H9 (cell line): Measurements from ENCODE around the gene PARP9. TPM values are rescaled to one million over a fixed set of nuclear protein-coding genes. Genes with fewer than 3 reads are reported as not detected.

Source experiments
- DNase-seq: peaks from one replicate; pipeline ENCODE4 v3.0.0-alpha.2; 2017
- H2AFZ ChIP-seq: one replicate; pipeline ENCODE4 v1.6.1; 2013; ENCODE audit warnings: mild to moderate bottlenecking, low read length, control low read depth, moderate library complexity
- H2AK5ac ChIP-seq: 2 replicates; pipeline ENCODE4 v1.6.1; 2013; ENCODE audit warnings: low read length, control low read depth, mixed read lengths; ENCODE audit not compliant: insufficient read length
- H2BK120ac ChIP-seq: one replicate; pipeline ENCODE4 v1.6.1; 2013; ENCODE audit warnings: low read depth, mild to moderate bottlenecking, low read length, control low read depth, inconsistent platforms; ENCODE audit not compliant: poor library complexity, severe bottlenecking
- H2BK12ac ChIP-seq: 2 replicates; pipeline ENCODE4 v1.6.1; 2013; ENCODE audit warnings: low read length, control low read depth, mixed read lengths, low read depth; ENCODE audit not compliant: insufficient read length
- H2BK15ac ChIP-seq: 2 replicates; pipeline ENCODE4 v1.6.1; 2013; ENCODE audit warnings: low read depth, low read length, control low read depth
- H2BK20ac ChIP-seq: one replicate; pipeline ENCODE4 v1.6.1; 2013; ENCODE audit warnings: low read depth, mild to moderate bottlenecking, low read length, control low read depth, inconsistent platforms; ENCODE audit not compliant: poor library complexity, severe bottlenecking
- H2BK5ac ChIP-seq: 2 replicates; pipeline ENCODE4 v1.6.1; 2013; ENCODE audit warnings: low read length, control low read depth, mixed read lengths; ENCODE audit not compliant: insufficient read length
- H3K14ac ChIP-seq: 2 replicates; pipeline ENCODE4 v1.6.1; 2013; ENCODE audit warnings: low read length, control low read depth; ENCODE audit not compliant: insufficient read depth
- H3K18ac ChIP-seq: 2 replicates; pipeline ENCODE4 v1.6.1; 2013; ENCODE audit warnings: low read depth, mild to moderate bottlenecking, mixed read lengths, low read length, control low read depth; ENCODE audit not compliant: insufficient read length
- H3K23ac ChIP-seq: 2 replicates; pipeline ENCODE4 v1.6.1; 2013; ENCODE audit warnings: low read length, control low read depth, mixed read lengths, low read depth; ENCODE audit not compliant: insufficient read length
- H3K23me2 ChIP-seq: 2 replicates; pipeline ENCODE4 v1.6.1; 2013; ENCODE audit warnings: low read depth, mild to moderate bottlenecking, mixed read lengths, low read length, control low read depth; ENCODE audit not compliant: insufficient read length, poor library complexity, severe bottlenecking
- H3K27ac ChIP-seq: 2 replicates; pipeline ENCODE4 v1.5.1; 2013; ENCODE audit warnings: low read length, control low read depth, mixed read lengths, low read depth; ENCODE audit not compliant: insufficient read length
- H3K27me3 ChIP-seq: 2 replicates; pipeline ENCODE4 v1.6.1; 2013; ENCODE audit warnings: low read length, control low read depth, inconsistent platforms; ENCODE audit not compliant: insufficient read depth
- H3K4ac ChIP-seq: 2 replicates; pipeline ENCODE4 v1.6.1; 2013; ENCODE audit warnings: low read depth, mild to moderate bottlenecking, control low read depth, inconsistent platforms, low read length, moderate library complexity
- H3K4me1 ChIP-seq: 2 replicates; pipeline ENCODE4 v1.6.1; 2013; ENCODE audit warnings: low read length, control low read depth, inconsistent platforms; ENCODE audit not compliant: insufficient read depth
- H3K4me2 ChIP-seq: 2 replicates; pipeline ENCODE4 v1.6.1; 2013; ENCODE audit warnings: low read length, control low read depth, mixed read lengths; ENCODE audit not compliant: insufficient read length, insufficient read depth
- H3K56ac ChIP-seq: 2 replicates; pipeline ENCODE4 v1.6.1; 2013; ENCODE audit warnings: low read depth, mild to moderate bottlenecking, mixed read lengths, low read length, control low read depth; ENCODE audit not compliant: insufficient read length
- H3K79me1 ChIP-seq: 2 replicates; pipeline ENCODE4 v1.6.1; 2013; ENCODE audit warnings: low read depth, mild to moderate bottlenecking, moderate library complexity, low read length, control low read depth, inconsistent platforms; ENCODE audit not compliant: insufficient read depth, poor library complexity, severe bottlenecking
- H3K79me2 ChIP-seq: 2 replicates; pipeline ENCODE4 v1.6.1; 2013; ENCODE audit warnings: low read length, control low read depth, inconsistent platforms; ENCODE audit not compliant: insufficient read depth
- H3K9ac ChIP-seq: 2 replicates; pipeline ENCODE4 v1.6.1; 2013; ENCODE audit warnings: low read length, control low read depth, mixed read lengths; ENCODE audit not compliant: insufficient read length; ENCODE audit errors: extremely low read depth
- H3K9me3 ChIP-seq: one replicate; pipeline ENCODE4 v1.6.1; 2013; ENCODE audit warnings: low read depth, low read length, inconsistent platforms; ENCODE audit not compliant: control insufficient read depth
- H3T11ph ChIP-seq: one replicate; pipeline ENCODE4 v1.6.1; 2013; ENCODE audit warnings: mild to moderate bottlenecking, low read length, control low read depth, inconsistent platforms
- H4K20me1 ChIP-seq: one replicate; pipeline ENCODE4 v1.6.1; 2013; ENCODE audit not compliant: control insufficient read depth, insufficient read length, insufficient read depth
- H4K5ac ChIP-seq: 2 replicates; pipeline ENCODE4 v1.6.1; 2013; ENCODE audit warnings: low read depth, mild to moderate bottlenecking, mixed read lengths, low read length, control low read depth; ENCODE audit not compliant: insufficient read length
- H4K8ac ChIP-seq: replicated peaks from 2 replicates; pipeline ENCODE4 v1.6.1; 2013; ENCODE audit warnings: low read length, control low read depth, mixed read lengths, low read depth; ENCODE audit not compliant: insufficient read length
- H4K91ac ChIP-seq: 2 replicates; pipeline ENCODE4 v1.6.1; 2013; ENCODE audit warnings: low read depth, mild to moderate bottlenecking, moderate library complexity, mixed read lengths, low read length, control low read depth; ENCODE audit not compliant: insufficient read length
- H3K27ac Mint-ChIP-seq, 3 experiments: 2 replicates in 2 of 3; 3 replicates in 1 of 3; pipeline ENCODE4 v1.8.0; 2020 to 2021; ENCODE audit warnings: mixed read lengths in 3 of 3, mild to moderate bottlenecking in 1 of 3, moderate library complexity in 1 of 3
- H3K27me3 Mint-ChIP-seq: 2 replicates; pipeline ENCODE4 v1.8.0; 2021; ENCODE audit warnings: low read depth, mild to moderate bottlenecking, moderate library complexity, mixed read lengths
- H3K36me3 Mint-ChIP-seq, 3 experiments: 2 replicates in 2 of 3; 3 replicates in 1 of 3; pipeline ENCODE4 v1.8.0; 2020 to 2021; ENCODE audit warnings: low read depth in 3 of 3, mixed read lengths in 3 of 3; ENCODE audit not compliant: insufficient read depth in 1 of 3
- H3K4me1 Mint-ChIP-seq, 2 experiments: 2 replicates each; pipeline ENCODE4 v1.8.0; 2020; ENCODE audit warnings: mixed read lengths in 2 of 2
- H3K4me3 Mint-ChIP-seq, 2 experiments: 2 replicates in 1 of 2; 3 replicates in 1 of 2; pipeline ENCODE4 v1.8.0; 2020 to 2021; ENCODE audit warnings: mild to moderate bottlenecking in 2 of 2, mixed read lengths in 2 of 2, moderate library complexity in 1 of 2
- H3K9me3 Mint-ChIP-seq, 2 experiments: 2 replicates in 1 of 2; 3 replicates in 1 of 2; pipeline ENCODE4 v1.8.0; 2020; ENCODE audit warnings: mild to moderate bottlenecking in 2 of 2, mixed read lengths in 2 of 2, moderate library complexity in 1 of 2
- CTCF ChIP-seq: fragments of 200-600 bp; sonication (generic); conservative IDR thresholded peaks from 3 replicates; pipeline ENCODE4 v1.8.0; 2021; ENCODE audit warnings: antibody characterized with exemption, mild to moderate bottlenecking
- WGBS: extraction: QIAGEN DNeasy Blood & Tissue Kit; methylation state at CpG from one replicate; pipeline ENCODE4 v1.1.7; 2013; ENCODE audit warnings: missing lambda C conversion rate, low lambda C conversion rate, mixed read lengths; ENCODE audit not compliant: insufficient read length; ENCODE audit errors: extremely low coverage; 5-methylcytosine and 5-hydroxymethylcytosine counted together
- total RNA-seq: library from RNA; stranded (reverse); gene quantifications from 2 replicates; pipeline ENCODE4 v1.2.1, GENCODE V29; 2021

The PARP9 gene
- total RNA-seq, 1 experiment from 2014 or later: 3.4 TPM

GRCh38 chr3:122587572-122587971, 23.5 kb upstream of the PARP9 start:
- H3K14ac ChIP-seq: no peak overlapping the region
- H3K27ac ChIP-seq: no peak overlapping the region
- H3K79me2 ChIP-seq: no peaks in the 10 kb centered on the region
- no peak overlapping the region for H2BK120ac ChIP-seq
- no peak overlapping the region for H2BK5ac ChIP-seq
- H3K56ac ChIP-seq: no peak overlapping the region
- H2AFZ ChIP-seq: no peak overlapping the region
- H4K91ac ChIP-seq: no peak overlapping the region
- WGBS: no CpG with 5 or more reads among the region's 2 CpGs
- no peak for DNase-seq
- no peak overlapping the region for H2BK15ac ChIP-seq
- no peaks in the 10 kb centered on the region for H4K20me1 ChIP-seq
- Mint-ChIP-seq H3K27me3 (no peaks in the 10 kb centered on the region), H3K4me3 (no peak overlapping the region), H3K4me1 (peaks cover 14 to 24% of the 10 kb centered on the region in 2 experiments), H3K36me3 (peaks cover 6 to 11% (median 8%) of the 10 kb centered on the region in 3 experiments), H3K9me3 (peaks cover 13 to 20% of the 10 kb centered on the region in 2 experiments), H3K27ac (no peak overlapping the region; a peak in 1 of 7 replicates)
- no peaks in the 10 kb centered on the region for H3K9me3 ChIP-seq
- no peak overlapping the region for H3K4me2 ChIP-seq
- H2BK20ac ChIP-seq: no peak overlapping the region
- no peak overlapping the region for H3K9ac ChIP-seq
- no peak overlapping the region for H3K18ac ChIP-seq
- H3K23me2 ChIP-seq: no peaks in the 10 kb centered on the region
- H3K4me1 ChIP-seq: no peaks in the 10 kb centered on the region; the same call in 1 of the 2 replicates
- no peak overlapping the region for H2AK5ac ChIP-seq
- H3T11ph ChIP-seq: no peak overlapping the region
- TF ChIP-seq CTCF: no peak
- no peaks in the 10 kb centered on the region for H3K79me1 ChIP-seq
- H4K8ac ChIP-seq: no peak overlapping the region
- H3K23ac ChIP-seq: no peak overlapping the region
- no peak overlapping the region for H3K4ac ChIP-seq
- H2BK12ac ChIP-seq: no peak overlapping the region
- no peaks in the 10 kb centered on the region for H3K27me3 ChIP-seq
- H4K5ac ChIP-seq: no peak overlapping the region
